ENCODE data around the gene RPL37A.

RPL37A gene

DNA sequence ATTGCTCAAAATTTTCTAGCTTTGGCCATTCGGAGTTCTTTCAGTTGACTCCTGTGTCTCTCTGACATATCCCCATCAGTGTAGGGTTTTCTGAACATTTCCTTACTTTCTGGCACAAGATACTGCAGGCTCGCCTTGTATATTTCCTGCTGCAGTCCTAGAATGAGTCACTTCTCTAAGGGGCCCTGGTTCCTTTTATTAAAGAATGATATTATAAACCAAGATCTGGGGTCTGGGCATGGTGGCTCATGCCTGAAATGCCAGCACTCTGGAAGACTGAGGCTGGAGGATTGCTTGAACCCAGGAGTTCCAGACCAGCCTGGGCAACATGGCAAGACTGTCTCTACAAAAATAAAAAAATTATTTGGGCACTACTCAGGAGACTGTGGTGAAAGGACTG is 3.0 kb upstream of the RPL37A start:
- Histone ChIP-seq H3K4me3 (ENCODE audit: low read length) (no peak overlapping the region), H3K9me3 (ENCODE audit: low read length) (no peaks in the 10 kb centered on the region), H2AFZ (ENCODE audit: low read depth, low read length) (no peak overlapping the region), H3K36me3 (ENCODE audit: insufficient read depth, low read length) (peaks cover 12% of the 10 kb centered on the region), H3K27me3 (ENCODE audit: insufficient read depth, low read length) (no peaks in the 10 kb centered on the region), H3K4me1 (ENCODE audit: insufficient read depth, low read length) (peaks cover 22% of the 10 kb centered on the region)

DNA sequence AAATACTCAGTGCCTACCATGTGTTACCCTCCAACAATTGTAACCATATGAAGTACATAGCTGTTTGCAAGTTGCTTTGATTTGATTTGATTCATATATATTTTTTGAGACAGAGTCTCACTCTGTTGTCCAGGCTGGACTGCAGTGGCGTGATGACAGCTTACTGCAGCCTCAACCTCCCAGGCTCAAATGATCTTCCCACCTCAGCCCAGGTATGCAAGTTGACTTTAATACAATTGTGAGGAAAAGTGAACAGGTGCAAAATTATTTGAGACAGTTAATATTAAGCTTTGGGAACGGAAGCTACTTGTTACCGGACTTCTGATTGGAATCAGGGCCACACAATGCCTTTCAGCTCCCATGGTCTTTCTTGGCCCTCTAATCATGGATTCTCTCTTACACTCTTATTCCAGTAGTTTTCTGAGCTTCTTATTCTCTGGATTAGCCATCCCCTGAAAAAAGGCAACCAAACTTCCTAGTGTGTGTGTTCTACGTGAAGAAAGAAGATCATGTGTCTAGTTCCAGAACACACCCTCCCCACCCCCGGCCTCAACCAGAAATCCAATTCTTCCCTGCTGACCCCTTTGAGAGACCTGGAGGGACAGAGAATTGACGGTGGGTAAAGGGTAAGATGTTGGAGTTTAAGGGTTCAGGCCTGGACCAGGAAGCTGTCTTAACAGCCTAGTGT is 1.1 kb upstream of the RPL37A start:
- peaks cover 18% of the 10 kb centered on the region for H3K4me1 ChIP-seq (ENCODE audit: insufficient read depth, low read length)
- H2AFZ ChIP-seq (ENCODE audit: low read depth, low read length), result peak overlapping the region; percentile 70
- no peaks in the 10 kb centered on the region for H3K27me3 ChIP-seq (ENCODE audit: insufficient read depth, low read length)
- H3K36me3 ChIP-seq (ENCODE audit: insufficient read depth, low read length), result peaks cover 30% of the 10 kb centered on the region
- no peaks in the 10 kb centered on the region for H3K9me3 ChIP-seq (ENCODE audit: low read length)
- H3K4me3 ChIP-seq (ENCODE audit: low read length), result peak overlapping the region; percentile 66

DNA sequence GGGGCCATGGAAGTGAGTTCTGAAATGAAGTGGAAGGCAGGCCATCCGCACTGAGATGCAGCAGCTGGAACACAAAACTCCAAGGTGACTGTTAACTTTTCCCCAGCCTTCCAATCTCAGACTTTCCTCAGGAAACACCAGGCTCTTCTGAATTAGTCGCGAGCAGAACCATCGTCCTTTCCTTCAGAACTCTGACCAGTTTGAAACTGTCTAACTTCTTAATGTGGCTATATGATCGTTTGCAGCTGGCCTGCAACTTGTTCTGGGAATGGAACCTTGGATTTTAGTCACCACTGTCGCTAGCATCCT is 620 bp upstream of the RPL37A start:
- H3K27me3 ChIP-seq (ENCODE audit: insufficient read depth, low read length), result no peaks in the 10 kb centered on the region
- H3K4me1 ChIP-seq (ENCODE audit: insufficient read depth, low read length), result peaks cover 18% of the 10 kb centered on the region

DNA sequence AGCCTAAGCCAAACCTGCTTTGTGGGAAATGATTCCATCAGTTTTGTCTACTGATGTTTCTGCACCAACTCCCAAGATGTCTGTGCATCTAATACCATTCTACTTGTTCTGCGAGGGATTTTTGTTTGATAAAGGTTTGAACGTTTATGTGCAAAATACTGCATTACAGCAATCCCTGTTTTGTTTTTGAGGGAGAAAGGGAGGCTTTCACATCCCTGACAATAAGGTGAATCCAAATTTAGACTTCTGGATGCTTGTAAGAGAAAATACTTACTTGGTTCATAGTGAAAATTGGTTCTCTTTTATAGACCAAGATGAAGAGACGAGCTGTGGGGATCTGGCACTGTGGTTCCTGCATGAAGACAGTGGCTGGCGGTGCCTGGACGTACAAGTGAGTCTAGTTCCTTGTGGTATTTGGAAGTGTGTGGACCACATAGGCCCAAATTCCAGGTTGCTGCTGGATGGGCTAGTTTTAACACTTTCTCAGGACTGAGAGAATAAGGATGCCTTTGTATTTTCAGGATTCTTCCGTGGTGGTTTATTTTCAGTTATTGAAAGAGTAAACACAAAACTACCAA is 1.1 kb downstream of the RPL37A start:
- Histone ChIP-seq H3K4me1 (ENCODE audit: insufficient read depth, low read length) (peaks cover 18% of the 10 kb centered on the region), H3K9me3 (ENCODE audit: low read length) (no peaks in the 10 kb centered on the region), H3K36me3 (ENCODE audit: insufficient read depth, low read length) (peaks cover 51% of the 10 kb centered on the region), H3K27me3 (ENCODE audit: insufficient read depth, low read length) (no peaks in the 10 kb centered on the region), H2AFZ (ENCODE audit: low read depth, low read length) (no peak overlapping the region), H3K4me3 (ENCODE audit: low read length) (peak overlapping the region; percentile 66)

More for the DNA sequence above, 620 bp upstream of the RPL37A start:
- peaks cover 35% of the 10 kb centered on the region for H3K36me3 ChIP-seq (ENCODE audit: insufficient read depth, low read length)
- H3K9me3 ChIP-seq (ENCODE audit: low read length), result no peaks in the 10 kb centered on the region
- peak overlapping the region; percentile 70 for H2AFZ ChIP-seq (ENCODE audit: low read depth, low read length)
- H3K4me3 ChIP-seq (ENCODE audit: low read length), result peak overlapping the region; percentile 66

DNA sequence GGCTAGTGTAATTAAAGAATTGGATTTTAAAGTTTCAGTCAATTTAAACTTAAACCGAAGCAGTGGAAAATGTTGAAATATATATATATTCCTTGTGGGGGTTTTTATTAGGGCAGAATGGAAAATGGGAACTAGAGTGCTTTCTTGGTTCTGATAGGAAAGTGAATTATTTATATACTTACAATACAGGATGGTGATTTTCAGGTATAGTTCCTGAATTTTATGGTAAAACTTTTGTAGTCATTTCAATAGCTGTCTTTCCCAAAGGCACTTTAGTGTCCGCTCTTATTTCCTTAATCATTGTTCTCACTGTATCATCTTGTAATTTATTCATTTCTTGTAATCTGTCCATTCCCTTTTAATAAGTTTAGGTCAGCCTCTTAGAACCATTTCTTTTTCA is 1.9 kb downstream of the RPL37A start:
- peak overlapping the region; percentile 66 for H3K4me3 ChIP-seq (ENCODE audit: low read length)
- peaks cover 53% of the 10 kb centered on the region for H3K36me3 ChIP-seq (ENCODE audit: insufficient read depth, low read length)
- H3K9me3 ChIP-seq (ENCODE audit: low read length), result no peaks in the 10 kb centered on the region
- H3K4me1 ChIP-seq (ENCODE audit: insufficient read depth, low read length), result peaks cover 18% of the 10 kb centered on the region
- no peaks in the 10 kb centered on the region for H3K27me3 ChIP-seq (ENCODE audit: insufficient read depth, low read length)
- H2AFZ ChIP-seq (ENCODE audit: low read depth, low read length), result no peak overlapping the region

DNA sequence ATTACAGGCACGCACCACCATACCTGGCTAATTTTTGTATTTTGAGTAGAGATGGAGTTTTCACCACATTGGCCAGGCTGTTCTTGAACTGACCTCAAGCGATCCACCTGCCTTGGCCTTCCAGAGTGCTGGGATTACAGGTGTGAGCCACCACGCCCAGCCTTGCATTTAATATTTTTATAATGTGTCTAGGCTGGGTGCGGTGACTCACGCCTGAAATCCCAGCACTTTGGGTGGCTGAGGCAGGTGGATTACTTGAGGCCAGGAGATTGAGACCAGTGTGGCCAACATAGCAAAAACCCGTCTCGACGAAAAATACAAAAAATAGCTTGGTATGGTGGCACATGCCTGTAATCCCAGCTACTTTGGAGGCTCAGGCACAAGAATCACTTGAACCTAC is 3.2 kb downstream of the RPL37A start:
- peaks cover 53% of the 10 kb centered on the region for H3K36me3 ChIP-seq (ENCODE audit: insufficient read depth, low read length)
- no peaks in the 10 kb centered on the region for H3K27me3 ChIP-seq (ENCODE audit: insufficient read depth, low read length)
- H3K4me3 ChIP-seq (ENCODE audit: low read length), result no peak overlapping the region

DNA sequence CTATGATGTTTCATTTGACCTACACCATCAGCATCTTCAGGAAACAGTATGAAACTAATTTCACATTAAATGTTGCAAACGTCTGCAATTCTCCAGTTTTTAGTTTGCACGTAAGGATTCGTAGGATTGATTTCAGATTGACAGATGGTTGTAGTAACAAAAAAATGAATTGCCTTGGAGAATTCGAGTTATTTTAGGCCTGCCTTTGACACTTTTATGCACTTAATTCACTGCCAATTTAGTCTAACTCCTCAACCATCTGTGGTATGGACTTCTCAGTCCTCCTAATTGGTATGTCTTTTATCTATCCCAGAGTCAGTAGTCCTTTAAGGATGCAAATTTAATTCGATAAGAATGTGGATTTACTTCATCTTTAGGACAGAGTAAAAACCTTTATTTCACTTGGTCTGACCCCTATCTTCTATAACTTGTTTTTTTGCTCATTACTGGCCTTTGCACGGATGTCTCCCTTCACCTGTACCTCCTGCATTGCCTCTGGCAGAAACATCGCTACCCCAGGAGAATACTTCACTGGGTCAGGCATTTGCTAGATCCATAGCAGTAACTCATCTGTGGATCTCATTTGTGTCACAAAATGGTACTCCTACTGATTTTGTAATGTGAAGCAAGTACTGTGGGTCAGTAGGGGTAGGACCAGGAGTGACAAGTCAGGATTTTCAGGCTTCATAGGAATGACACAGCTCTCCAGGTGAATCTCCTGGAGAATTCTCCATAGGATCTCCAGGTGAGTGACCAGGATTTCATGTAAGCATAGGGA is 3.9 kb downstream of the RPL37A start:
- H3K36me3 ChIP-seq (ENCODE audit: insufficient read depth, low read length), result peaks cover 53% of the 10 kb centered on the region
- H3K27me3 ChIP-seq (ENCODE audit: insufficient read depth, low read length), result no peaks in the 10 kb centered on the region
- H3K9me3 ChIP-seq (ENCODE audit: low read length), result no peaks in the 10 kb centered on the region
- H3K4me3 ChIP-seq (ENCODE audit: low read length), result no peak overlapping the region
- H3K4me1 ChIP-seq (ENCODE audit: insufficient read depth, low read length), result peaks cover 17% of the 10 kb centered on the region
- H2AFZ ChIP-seq (ENCODE audit: low read depth, low read length), result no peak overlapping the region

More for the DNA sequence above, 3.2 kb downstream of the RPL37A start:
- H2AFZ ChIP-seq (ENCODE audit: low read depth, low read length), result no peak overlapping the region
- peaks cover 18% of the 10 kb centered on the region for H3K4me1 ChIP-seq (ENCODE audit: insufficient read depth, low read length)
- H3K9me3 ChIP-seq (ENCODE audit: low read length), result no peaks in the 10 kb centered on the region

DNA sequence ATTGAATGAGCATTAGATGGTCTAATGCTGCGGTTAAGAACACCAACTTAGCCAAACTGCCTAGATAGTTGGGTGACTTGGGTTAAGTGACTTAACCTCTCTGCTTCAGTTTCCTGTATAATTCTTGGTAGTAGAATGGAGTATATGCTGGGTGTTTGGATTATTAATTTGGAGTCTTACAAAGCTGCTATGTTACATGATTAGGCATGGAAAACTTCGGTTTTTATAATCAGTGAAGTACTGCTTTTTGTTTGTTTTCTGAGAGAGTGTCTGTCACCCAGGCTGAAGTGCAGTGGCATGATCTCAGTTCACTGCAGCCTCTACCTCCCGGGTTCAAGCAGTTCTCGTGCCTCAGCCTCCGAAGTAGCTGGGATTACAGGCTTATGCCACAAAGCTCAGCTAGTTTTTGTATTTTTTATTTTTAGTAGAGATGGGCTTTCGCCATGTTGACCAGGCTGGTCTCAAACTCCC is 4.5 kb downstream of the RPL37A start:
- Histone ChIP-seq H3K9me3 (ENCODE audit: low read length) (no peaks in the 10 kb centered on the region), H3K4me3 (ENCODE audit: low read length) (no peak overlapping the region), H3K36me3 (ENCODE audit: insufficient read depth, low read length) (peaks cover 53% of the 10 kb centered on the region)

DNA sequence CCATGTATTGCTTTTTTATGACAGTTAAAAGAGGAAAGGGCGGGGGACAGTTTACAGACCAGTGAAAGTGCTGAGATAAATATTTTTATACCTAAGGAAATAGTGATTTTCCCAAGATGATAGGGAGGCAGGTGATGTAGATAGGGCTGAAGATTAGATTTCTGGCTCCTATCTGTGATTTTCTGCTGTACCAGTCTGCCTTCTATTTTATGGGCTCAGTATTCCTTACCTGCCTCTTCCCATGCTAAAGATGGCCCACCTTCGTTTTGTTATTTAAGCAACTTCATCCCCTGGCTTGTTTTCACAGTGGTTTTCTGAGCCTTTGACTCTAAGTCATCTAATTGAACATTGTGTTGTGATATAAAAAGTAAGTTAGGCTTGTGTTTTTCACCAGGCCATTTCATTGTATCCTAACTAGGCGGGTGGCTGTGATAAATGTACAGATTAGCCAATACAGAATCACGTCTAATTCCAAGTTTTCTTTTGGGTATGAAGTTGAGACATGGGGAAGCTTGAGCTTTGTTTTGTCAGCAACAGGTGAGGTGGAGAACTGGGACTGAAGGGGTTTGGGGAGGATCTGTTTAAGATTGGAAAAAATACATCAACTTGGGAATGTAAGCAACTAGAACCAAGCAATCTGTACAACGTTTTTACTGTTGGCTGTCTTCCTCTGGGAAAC is 5.2 kb downstream of the RPL37A start:
- no peaks in the 10 kb centered on the region for H3K9me3 ChIP-seq (ENCODE audit: low read length)
- H3K4me1 ChIP-seq (ENCODE audit: insufficient read depth, low read length), result peaks cover 10% of the 10 kb centered on the region
- no peak overlapping the region for H3K4me3 ChIP-seq (ENCODE audit: low read length)
- peaks cover 53% of the 10 kb centered on the region for H3K36me3 ChIP-seq (ENCODE audit: insufficient read depth, low read length)
- H3K27me3 ChIP-seq (ENCODE audit: insufficient read depth, low read length), result no peaks in the 10 kb centered on the region
- H2AFZ ChIP-seq (ENCODE audit: low read depth, low read length), result no peak overlapping the region

More for the DNA sequence above, 4.5 kb downstream of the RPL37A start:
- Histone ChIP-seq H2AFZ (ENCODE audit: low read depth, low read length) (no peak overlapping the region), H3K4me1 (ENCODE audit: insufficient read depth, low read length) (peaks cover 10% of the 10 kb centered on the region), H3K27me3 (ENCODE audit: insufficient read depth, low read length) (no peaks in the 10 kb centered on the region)

DNA sequence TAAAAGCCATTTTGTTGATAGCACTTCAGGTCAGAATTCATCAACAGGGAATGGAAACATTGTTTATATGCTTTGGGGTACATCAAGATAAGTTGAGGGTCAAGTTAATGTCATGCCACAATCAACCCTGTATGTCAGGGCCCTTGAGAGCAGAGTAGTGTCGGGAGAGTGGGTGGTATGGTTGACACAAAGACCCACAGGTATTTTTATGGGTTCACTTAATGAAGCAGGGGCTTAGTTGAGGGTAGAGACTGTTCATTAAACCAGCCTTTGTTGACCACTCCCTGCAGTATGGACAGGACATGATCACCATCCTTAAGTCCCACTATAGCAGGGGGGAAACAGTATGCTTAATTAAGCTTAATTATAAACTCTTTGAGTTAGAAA is 5.7 kb downstream of the RPL37A start:
- no peaks in the 10 kb centered on the region for H3K27me3 ChIP-seq (ENCODE audit: insufficient read depth, low read length)
- no peak overlapping the region for H2AFZ ChIP-seq (ENCODE audit: low read depth, low read length)
- peaks cover 53% of the 10 kb centered on the region for H3K36me3 ChIP-seq (ENCODE audit: insufficient read depth, low read length)
- H3K4me1 ChIP-seq (ENCODE audit: insufficient read depth, low read length), result peaks cover 10% of the 10 kb centered on the region
- no peak overlapping the region for H3K4me3 ChIP-seq (ENCODE audit: low read length)
- no peaks in the 10 kb centered on the region for H3K9me3 ChIP-seq (ENCODE audit: low read length)

DNA sequence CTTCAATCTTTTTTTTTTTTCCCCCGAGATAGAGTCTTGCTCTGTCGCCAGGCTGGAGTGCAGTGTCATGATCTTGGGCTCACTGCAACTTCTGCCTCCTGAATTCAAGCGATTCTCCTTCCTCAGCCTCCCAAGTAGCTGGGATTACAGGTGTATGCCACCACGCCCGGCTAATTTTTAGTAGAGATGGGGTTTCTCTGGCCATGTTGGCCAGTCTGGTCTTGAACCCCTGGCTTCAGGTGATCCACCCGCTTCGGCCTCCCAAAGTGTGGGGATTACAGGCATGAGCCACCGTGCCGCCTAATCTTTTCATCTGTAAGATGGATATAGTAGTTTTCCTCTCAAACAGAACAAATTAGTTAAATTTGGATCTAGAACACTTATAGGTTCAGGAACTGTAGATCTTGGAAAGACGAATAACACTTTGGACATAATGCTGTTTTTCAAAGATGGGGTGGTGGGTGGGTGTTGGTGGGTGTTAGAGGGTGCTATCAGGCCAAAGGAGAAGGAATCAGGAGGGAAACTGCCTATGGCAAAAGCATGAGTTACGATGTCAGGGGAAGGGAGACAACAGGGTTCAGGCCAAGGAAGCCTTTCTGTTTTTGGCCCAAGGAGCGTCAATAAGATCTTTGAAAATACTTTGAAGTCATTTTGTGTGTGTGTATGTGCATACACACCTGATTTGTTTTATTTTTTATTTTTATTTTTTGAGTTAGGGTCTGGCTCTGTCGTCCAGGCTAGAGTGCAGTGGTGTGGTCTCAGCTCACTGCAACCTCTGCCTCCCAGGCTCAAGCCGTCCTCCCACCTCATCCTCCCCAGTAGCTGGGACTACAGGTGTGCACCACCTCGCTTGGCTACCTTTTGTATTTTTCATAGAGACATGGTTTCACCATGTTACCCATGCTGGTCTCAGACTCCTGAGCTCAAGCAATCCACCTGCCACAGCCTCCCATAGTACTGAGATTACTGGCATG is 6.8 kb downstream of the RPL37A start:
- Histone ChIP-seq H3K27me3 (ENCODE audit: insufficient read depth, low read length) (no peaks in the 10 kb centered on the region), H3K4me1 (ENCODE audit: insufficient read depth, low read length) (peaks cover under 1% of the 10 kb centered on the region), H3K4me3 (ENCODE audit: low read length) (no peak overlapping the region), H2AFZ (ENCODE audit: low read depth, low read length) (no peak overlapping the region), H3K9me3 (ENCODE audit: low read length) (no peaks in the 10 kb centered on the region), H3K36me3 (ENCODE audit: insufficient read depth, low read length) (peaks cover 44% of the 10 kb centered on the region)

Data from neuron (in vitro differentiated cells).